K562 (cell line): Measurements from ENCODE around the gene DOCK8. TPM values are rescaled to one million over a fixed set of nuclear protein-coding genes. Genes with fewer than 3 reads are reported as not detected.
A peak's percentile ranks its signal among the peaks of the same experiment; 100 is the strongest.
"Not testable (repeated sequence)": the region's sequence is repeated elsewhere in the genome, so short reads cannot be mapped to it uniquely, and the experiment has no call there.

Source experiments
- ATAC-seq: fragments of 200-7000 bp; cut with Tn5 transposase; 3 replicates; pipeline ENCODE4 v1.9.1; 2020; ENCODE audit warnings: moderate library complexity
- BruUV-seq: library from RNA; stranded (reverse); fragments of 400-500 nt; replicated peaks from 2 replicates; lab custom pipeline; 2021; lab: Mats Ljungman, UMichigan
- CTCF ChIA-PET: fragments of 300-600 bp; formaldehyde crosslinking; extraction: SDS; loops from one replicate; lab custom pipeline; 2021; ENCODE audit warnings: low intra/inter-chr PET ratio; lab: Yijun Ruan, JAX
- POLR2A ChIA-PET: fragments of 300-600, 350-650 bp; sonication (Branson Sonifier 250); formaldehyde crosslinking; extraction: SDS; loops from one replicate; lab custom pipeline; 2021; ENCODE audit warnings: antibody characterized with exemption, inconsistent platforms; lab: Yijun Ruan, JAX
- DNase-seq, 4 experiments: peaks; one replicate each; pipeline versions ENCODE4 v3.0.0 to v3.0.0-alpha.2; 2011 to 2018; ENCODE audit warnings: low spot score in 3 of 4, mixed read lengths in 3 of 4; ENCODE audit errors: extremely low read depth in 1 of 4
- FAIRE-seq: peaks from 2 replicates; lab custom pipeline; 2011; peaks lifted over from hg19 to GRCh38; lab: Jason Lieb, UNC
- H2AFZ ChIP-seq: 2 replicates; pipeline ENCODE4 v1.6.0; 2011; ENCODE audit warnings: low read depth, low read length, control low read depth, inconsistent platforms
- H3K27ac ChIP-seq: fragments of 200-600 bp; 3 replicates; pipeline ENCODE4 v1.8.0; 2011; ENCODE audit warnings: low read depth, mild to moderate bottlenecking, control low read depth, inconsistent platforms, low read length, moderate library complexity, mixed read lengths; ENCODE audit errors: extremely low read depth
- H3K27me3 ChIP-seq, 2 experiments: fragments of 300-600 bp in 1 of 2; 2 replicates in 1 of 2; 3 replicates in 1 of 2; pipeline versions ENCODE4 v1.6.0 to v1.8.0; 2011; ENCODE audit warnings: inconsistent platforms in 2 of 2, low read length in 2 of 2, mild to moderate bottlenecking in 1 of 2, mixed read lengths in 1 of 2, moderate library complexity in 1 of 2; ENCODE audit not compliant: control insufficient read depth in 2 of 2, insufficient read depth in 2 of 2
- H3K36me3 ChIP-seq: fragments of 300-600 bp; 3 replicates; pipeline ENCODE4 v1.8.0; 2011; ENCODE audit warnings: mild to moderate bottlenecking, low read length, inconsistent platforms; ENCODE audit not compliant: control insufficient read depth, insufficient read depth
- H3K4me1 ChIP-seq, 2 experiments: fragments of 200-600 bp in 1 of 2; replicated peaks in 1 of 2; 2 replicates in 1 of 2; 3 replicates in 1 of 2; pipeline versions ENCODE4 v1.5.1 to v1.8.0; 2011; ENCODE audit warnings: inconsistent platforms in 2 of 2, low read length in 2 of 2, mild to moderate bottlenecking in 1 of 2, mixed read lengths in 1 of 2, moderate library complexity in 1 of 2; ENCODE audit not compliant: control insufficient read depth in 2 of 2, insufficient read depth in 2 of 2
- H3K4me2 ChIP-seq: 2 replicates; pipeline ENCODE4 v1.6.1; 2011; ENCODE audit warnings: low read length, control low read depth, inconsistent platforms, mixed read lengths; ENCODE audit not compliant: insufficient read depth
- H3K4me3 ChIP-seq: fragments of 200-600 bp; sonication (generic), shearing (Covaris generic); 2 replicates; pipeline ENCODE4 v1.5.1; 2016; ENCODE audit warnings: control low read depth, inconsistent platforms
- H3K79me2 ChIP-seq: fragments of 200-600 bp; 3 replicates; pipeline ENCODE4 v1.8.0; 2011; ENCODE audit warnings: low read length, inconsistent platforms; ENCODE audit not compliant: control insufficient read depth, insufficient read depth
- H3K9ac ChIP-seq, 2 experiments: 2 replicates each; pipeline versions ENCODE4 v1.6.0 to v1.6.1; 2011; ENCODE audit warnings: low read depth in 2 of 2, low read length in 2 of 2, control low read depth in 1 of 2, inconsistent platforms in 1 of 2, mild to moderate bottlenecking in 1 of 2, mixed read lengths in 1 of 2; ENCODE audit not compliant: insufficient read depth in 1 of 2
- H3K9me1 ChIP-seq: one replicate; pipeline ENCODE4 v1.6.0; 2011; ENCODE audit warnings: inconsistent platforms, mild to moderate bottlenecking, low read length, moderate library complexity; ENCODE audit not compliant: control insufficient read depth, insufficient read depth
- H3K9me3 ChIP-seq: replicated peaks from 2 replicates; pipeline ENCODE4 v1.5.1; 2011; ENCODE audit warnings: low read depth, low read length, inconsistent platforms; ENCODE audit not compliant: control insufficient read depth, insufficient read depth
- H4K20me1 ChIP-seq: replicated peaks from 2 replicates; pipeline ENCODE4 v1.6.1; 2011; ENCODE audit warnings: low read length, inconsistent platforms, mixed read lengths; ENCODE audit not compliant: control insufficient read depth, insufficient read depth
- DPF2 ChIP-seq: fragments of 450-650 bp; IDR thresholded peaks from 2 replicates; pipeline ENCODE4 v1.6.1; 2016
- REST ChIP-seq, 2 experiments: fragments of 450-650 bp; formaldehyde crosslinking in 1 of 2; IDR thresholded peaks; 2 replicates each; pipeline versions ENCODE4 v1.4.0 to v1.6.1; 2014 to 2020; ENCODE audit warnings: mild to moderate bottlenecking in 2 of 2, borderline replicate concordance in 1 of 2, low read depth in 1 of 2
- TRIM24 ChIP-seq, 2 experiments: fragments of 450-650 bp; IDR thresholded peaks; 2 replicates each; pipeline ENCODE4 v1.6.1; 2016
- TRIM28 ChIP-seq: fragments of 450-650 bp; IDR thresholded peaks from 2 replicates; pipeline ENCODE4 v1.6.1; 2017
- ZNF354B ChIP-seq: fragments of 250-450 bp; sonication (Bioruptor Pico); IDR thresholded peaks from 2 replicates; pipeline ENCODE4 v1.4.0; 2020
- ZNF384 ChIP-seq: IDR thresholded peaks from 2 replicates; pipeline ENCODE4 v1.6.1; 2012; ENCODE audit warnings: low read depth, low read length, improper control_type of control experiment
- ZNF507 ChIP-seq: conservative IDR thresholded peaks from 2 replicates; pipeline ENCODE4 v1.6.1; 2017; ENCODE audit warnings: missing genetic modification characterization, missing compliant biosample characterization
- WGBS: fragments of 100-300 bp; shearing (Covaris generic); methylation state at CpG from one replicate; pipeline ENCODE4 v1.1.6; 2016; ENCODE audit warnings: low coverage, mixed read lengths; ENCODE audit not compliant: insufficient coverage; ENCODE audit errors: missing lambda C conversion rate; 5-methylcytosine and 5-hydroxymethylcytosine counted together
- in situ Hi-C: fragments of 300-500 bp; cut with MboI; formaldehyde crosslinking; loops from 4 replicates; pipeline ENCODE4 v1.15.0; 2018; ENCODE audit warnings: inconsistent platforms, mixed read lengths
- intact Hi-C: fragments of 100-400 bp; cut with micrococcal nuclease; formaldehyde crosslinking; loops from 2 replicates; pipeline ENCODE4 v1.14.2; 2022
- polyA plus RNA-seq, 8 experiments: library from polyadenylated mRNA; depleted of rRNA in 4 of 8; stranded (reverse) in 5 of 8; unstranded in 3 of 8; fragments of >200 nt; fragmentation: Nextera tagmentation in 2 of 8; fragmentation: Illumina TruSeq in 1 of 8; extraction: Ambion mirVana in 2 of 8; extraction: Trizol in 1 of 8; gene quantifications; 2 replicates each; pipeline versions ENCODE4 v1.2.1 to v1.2.3, GENCODE V29; 2011 to 2014; ENCODE audit warnings: inconsistent platforms in 1 of 8, missing spikeins in 1 of 8
- total RNA-seq, 7 experiments: library from RNA; depleted of rRNA in 6 of 7; stranded (reverse); fragments of >200 nt in 6 of 7; fragmentation: Illumina TruSeq in 2 of 7; extraction: Trizol in 2 of 7; gene quantifications; 2 replicates each; pipeline versions ENCODE4 v1.2.1 to v1.2.3, GENCODE V29; 2011 to 2021; ENCODE audit warnings: low replicate concordance in 1 of 7

Gene DOCK8
- total and polyA plus RNA-seq, 9 of the 15 experiments (the other 6 are each of a cell fraction or from before 2014, with no cell fraction given) = 14.4 to 53.8 (median 25.1) TPM

- not testable (repeated sequence) for ATAC-seq
These were observed 19.0 kb downstream of the DOCK8 start for GRCh38 chr9:233708-234107.

GRCh38 chr9:237141-237857 is 22.6 kb downstream of the DOCK8 start:
- H3K27me3 ChIP-seq = no peaks in the 10 kb centered on the region
- in situ Hi-C loops = no loop called here
- H3K9me1 ChIP-seq = no peaks in the 10 kb centered on the region
- peak overlapping the region in 1 of 2 experiments; percentile 56; a peak in 1 of 4 replicates for H3K9ac ChIP-seq
- no peaks in the 10 kb centered on the region for H4K20me1 ChIP-seq
- DNase-seq (peak in 1 of 4 experiments; percentile 49), ATAC-seq (peak; percentile 65), FAIRE-seq (no peak)
- BruUV-seq = no TSS peak
- H3K36me3 ChIP-seq = 0 out of 3 replicates have a peak, but pooled peaks cover 3% of the 10 kb centered on the region
- ChIA-PET CTCF (no interaction called here), POLR2A (interaction anchor here (0.8 to 2.1 kb wide), 8 partner anchors 8 to 37 kb away, joined by 3 to 6 read pairs (median 4); no protein-coding TSS in a partner anchor)
- WGBS = 29% methylated on average over 2 of the region's 3 CpGs
- H3K27ac ChIP-seq = peak overlapping the region; percentile 62
- H3K79me2 ChIP-seq = peaks cover 13% of the 10 kb centered on the region; the same call in 1 of the 3 replicates
- intact Hi-C loops = no loop called here
- peak overlapping the region; percentile 81; the same call in 1 of the 2 replicates for H2AFZ ChIP-seq
- no peak overlapping the region for H3K4me2 ChIP-seq
- H3K9me3 ChIP-seq = no peaks in the 10 kb centered on the region
- peaks cover 3 to 18% of the 10 kb centered on the region in 2 experiments; a peak in 3 of 5 replicates for H3K4me1 ChIP-seq
- H3K4me3 ChIP-seq = no peak overlapping the region
- no peak for TF ChIP-seq REST (IDR thresholded peaks at IDR 0.05; ENCODE audit: borderline replicate concordance)
- TF ChIP-seq REST (CRISPR knock-in tag; IDR thresholded peaks at IDR 0.05; ENCODE audit: low read depth) = no peak
- TF ChIP-seq DPF2 = peak; percentile 38; the same call in 1 of the 2 replicates
- peak; percentile 54; the same call in 1 of the 2 replicates for TF ChIP-seq ZNF384

More at GRCh38 chr9:233708-234107, 19.0 kb downstream of the DOCK8 start:
- POLR2A ChIA-PET, H3K9ac ChIP-seq, in situ Hi-C loops, H3K36me3 ChIP-seq, CTCF ChIA-PET, DNase-seq, H3K27me3 ChIP-seq, FAIRE-seq, H4K20me1 ChIP-seq, H3K9me1 ChIP-seq, H3K9me3 ChIP-seq, BruUV-seq, intact Hi-C loops, H3K4me3 ChIP-seq, H2AFZ ChIP-seq, H3K27ac ChIP-seq, H3K4me2 ChIP-seq: not testable (repeated sequence)
- peaks cover 10% of the 10 kb centered on the region for H3K79me2 ChIP-seq
- TF ChIP-seq TRIM24 (IDR thresholded peaks at IDR 0.05) = 0 out of 4 replicates have a peak, but pooled peaks of 1 of the 2 experiments have one; percentile 13
- 0 out of 2 replicates have a peak, but pooled peaks have one; percentile 34 for TF ChIP-seq TRIM28
- peak; percentile 97 for TF ChIP-seq ZNF507 (tag)
- peak; percentile 68; the same call in 1 of the 2 replicates for TF ChIP-seq ZNF354B (CRISPR knock-in tag)
- no CpG with 5 or more reads among the region's 1 CpG for WGBS
- peaks cover 2 to 21% of the 10 kb centered on the region in 2 experiments; a peak in 3 of 5 replicates for H3K4me1 ChIP-seq
